Activated CD8-positive, alpha-beta memory T cell treated with anti-CD3 and anti-CD28 coated beads, Interleukin-2, amount 10 ng/mL, durations not matched to agents 7 days and 5 days (primary cell): ENCODE measurements around the gene C14orf93. TPM values are rescaled to one million over a fixed set of nuclear protein-coding genes. Genes with fewer than 3 reads are reported as not detected.

Experiments used
- ATAC-seq: fragments of 150-1000 bp; cut with Tn5 transposase; one replicate; pipeline ENCODE4 v1.10.0; 2021; ENCODE audit warnings: moderate library complexity
- CTCF ChIA-PET: fragments of 350-600 bp; sonication (Branson Sonifier 250); formaldehyde crosslinking; loops from one replicate; lab custom pipeline; 2021; ENCODE audit warnings: antibody characterized with exemption; lab: Charles Lee
- DNase-seq: peaks from one replicate; pipeline ENCODE4 v3.0.0-alpha.2; 2020
- H3K27ac Mint-ChIP-seq: one replicate; pipeline ENCODE4 v1.8.0; 2021; ENCODE audit warnings: mild to moderate bottlenecking, mixed read lengths
- H3K27me3 Mint-ChIP-seq: one replicate; pipeline ENCODE4 v1.8.0; 2021; ENCODE audit warnings: mixed read lengths
- H3K36me3 Mint-ChIP-seq: one replicate; pipeline ENCODE4 v1.8.0; 2021; ENCODE audit warnings: mild to moderate bottlenecking, mixed read lengths
- H3K4me1 Mint-ChIP-seq: one replicate; pipeline ENCODE4 v1.8.0; 2021; ENCODE audit warnings: mixed read lengths
- H3K4me3 Mint-ChIP-seq: one replicate; pipeline ENCODE4 v1.8.0; 2021; ENCODE audit warnings: mild to moderate bottlenecking, moderate library complexity, mixed read lengths
- H3K9me3 Mint-ChIP-seq: one replicate; pipeline ENCODE4 v1.8.0; 2022; ENCODE audit warnings: low read depth, mixed read lengths
- total RNA-seq, 2 experiments: library from RNA; stranded (reverse); gene quantifications; one replicate each; pipeline ENCODE4 v1.2.3, GENCODE V29; 2021

The C14orf93 gene
- total RNA-seq, 2 experiments from 2014 or later: 9.0 to 12.6 TPM

DNA sequence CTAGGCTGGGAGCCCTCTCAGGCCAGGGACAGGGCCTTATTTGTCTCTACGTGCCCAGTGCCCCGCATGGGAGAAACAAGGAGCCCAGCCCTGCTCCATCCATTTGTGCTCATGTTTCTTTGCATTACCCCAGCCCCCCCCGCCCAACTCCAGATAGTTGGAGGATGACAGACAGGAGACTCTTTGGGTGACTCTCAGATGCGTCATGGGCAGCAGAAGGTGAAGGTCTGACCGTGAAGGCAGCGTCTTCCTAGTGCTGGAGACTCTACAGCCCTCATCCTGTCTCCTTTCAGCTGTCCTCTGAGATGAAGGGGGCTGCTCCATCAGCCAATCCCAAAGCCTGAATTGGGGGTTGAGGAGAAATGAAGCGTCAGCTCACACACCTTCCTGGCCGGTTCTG is 31.8 kb upstream of the C14orf93 start:
- DNase-seq (no peak), ATAC-seq (no peak)
- peaks cover 3% of the 10 kb centered on the region for H3K27me3 Mint-ChIP-seq
- no peaks in the 10 kb centered on the region for H3K36me3 Mint-ChIP-seq
- no peak overlapping the region for H3K27ac Mint-ChIP-seq
- CTCF ChIA-PET: interaction anchor here (1.1 to 3.7 kb wide), 4 partner anchors 11 to 55 kb away, joined by 6 to 16 read pairs (median 8); partner anchors contain the start of gene CDH24
- no peaks in the 10 kb centered on the region for H3K4me1 Mint-ChIP-seq
- no peaks in the 10 kb centered on the region for H3K9me3 Mint-ChIP-seq
- H3K4me3 Mint-ChIP-seq: no peak overlapping the region

DNA sequence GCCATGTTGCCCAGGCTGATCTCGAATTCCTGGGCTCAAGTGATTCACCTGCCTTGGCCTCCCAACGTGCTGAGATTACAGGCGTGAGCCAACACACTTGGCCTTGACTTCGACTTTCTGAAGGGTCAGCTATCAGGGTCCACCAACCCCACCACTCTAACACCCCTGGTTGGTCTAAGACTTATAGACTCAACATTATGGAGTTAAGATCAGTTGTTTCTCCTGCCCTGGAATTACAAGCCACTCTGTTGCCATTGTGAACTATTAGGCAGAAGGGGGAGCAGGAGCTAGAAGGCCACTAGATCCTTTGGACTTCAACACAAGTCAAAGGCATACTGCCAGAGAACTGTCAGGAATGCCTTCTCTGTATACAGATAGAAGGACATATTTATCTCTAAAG is 30.2 kb upstream of the C14orf93 start:
- Mint-ChIP-seq H3K36me3 (no peaks in the 10 kb centered on the region), H3K9me3 (no peaks in the 10 kb centered on the region), H3K4me3 (no peak overlapping the region), H3K4me1 (peaks cover 8% of the 10 kb centered on the region), H3K27ac (no peak overlapping the region), H3K27me3 (peaks cover 3% of the 10 kb centered on the region)
- CTCF ChIA-PET: interaction anchor here (1.3 to 3.7 kb wide), 6 partner anchors 12 to 111 kb away, joined by 3 to 16 read pairs (median 9); partner anchors contain the start of genes CDH24 and PRMT5
- ATAC-seq (no peak), DNase-seq (no peak)

DNA sequence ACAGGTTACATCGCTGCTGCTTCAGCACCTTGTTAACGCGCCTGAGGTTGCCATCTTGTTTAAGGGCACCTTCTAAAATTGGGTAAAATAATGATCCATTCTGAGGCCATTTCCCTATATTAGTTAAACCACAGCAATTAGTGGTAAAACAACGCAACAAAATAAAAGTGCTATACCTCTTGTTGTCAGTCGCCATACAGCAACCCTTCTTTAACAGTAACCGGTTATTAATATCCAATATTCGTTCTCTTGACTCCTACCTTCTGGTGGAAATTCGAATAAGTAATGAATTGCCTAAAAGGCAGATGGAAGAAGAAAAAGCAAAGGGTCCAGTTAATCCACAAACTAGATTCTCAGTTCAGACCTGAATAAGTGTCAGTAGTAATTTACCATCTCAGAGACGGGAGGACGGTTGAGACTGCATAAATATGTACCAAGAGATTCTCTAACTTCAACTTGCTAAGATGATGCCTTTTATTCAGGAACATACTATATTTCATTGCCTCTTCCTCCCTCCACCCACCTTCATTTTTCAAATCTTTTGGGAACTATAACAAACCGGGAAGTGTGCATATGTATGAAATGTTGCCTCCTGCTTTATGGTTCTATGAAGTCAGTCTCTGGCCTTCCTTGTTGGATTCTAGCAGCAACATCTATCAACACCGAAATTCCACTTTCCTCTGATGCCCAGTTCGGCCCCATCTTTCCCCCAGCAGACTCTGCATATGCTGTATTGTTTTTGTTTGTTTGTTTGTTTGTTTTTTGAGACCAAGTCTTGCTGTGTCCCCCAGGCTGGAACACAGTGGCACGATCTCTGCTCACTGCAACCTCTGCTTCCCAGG is 25.6 kb upstream of the C14orf93 start:
- Mint-ChIP-seq H3K27me3 (peaks cover 3% of the 10 kb centered on the region), H3K9me3 (no peaks in the 10 kb centered on the region), H3K27ac (peak overlapping the region; percentile 95), H3K4me3 (peak overlapping the region; percentile 83), H3K36me3 (peaks cover 22% of the 10 kb centered on the region), H3K4me1 (peaks cover 27% of the 10 kb centered on the region)
- ATAC-seq: no peak
- CTCF ChIA-PET: interaction anchor here (1.3 to 3.6 kb wide), 3 partner anchors 23 to 54 kb away, joined by 3 to 14 read pairs (median 14); partner anchors contain the start of gene AJUBA
- DNase-seq: no peak

DNA sequence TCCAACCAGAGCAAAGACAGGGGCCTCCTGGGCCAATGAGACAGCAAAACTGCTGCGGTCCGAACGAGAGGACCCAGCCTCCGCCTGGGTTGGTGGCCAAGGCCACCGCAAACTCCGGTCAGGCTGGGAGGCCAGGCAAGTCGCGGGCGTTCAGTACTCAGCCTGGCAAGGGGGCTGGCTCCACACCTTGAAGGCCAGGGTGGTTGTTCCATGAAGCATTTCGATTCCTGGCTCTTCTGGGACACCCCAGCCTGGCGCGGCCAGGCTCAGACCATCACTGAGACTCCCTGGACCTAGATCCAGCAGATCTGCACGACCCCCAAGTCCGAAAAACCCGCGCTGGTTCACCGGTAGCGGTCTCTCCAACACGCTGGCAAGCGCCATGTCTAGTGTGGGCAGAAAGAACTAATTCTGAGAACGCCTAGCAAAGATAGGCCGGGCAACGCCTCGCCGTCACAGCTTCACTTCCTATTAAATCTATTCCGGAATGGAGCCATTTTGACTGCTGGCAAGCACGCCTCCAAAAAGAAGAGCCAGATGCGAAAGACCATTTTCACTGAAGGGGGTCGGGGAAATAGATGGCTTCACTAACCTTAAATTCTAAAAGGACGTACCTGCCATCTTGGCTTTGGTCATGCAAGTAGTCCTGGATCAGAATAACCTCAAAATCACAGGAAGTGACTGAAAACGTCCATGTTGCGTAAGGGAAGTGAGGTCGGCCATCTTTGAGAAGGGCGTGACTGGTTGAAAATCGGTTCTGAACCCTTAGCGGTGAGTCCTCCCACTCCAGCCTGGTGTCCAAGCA is 24.8 kb upstream of the C14orf93 start, which contains the start of gene PSMB5:
TSS of gene PSMB5 (minus strand) at position 403 of the 805 bp plus-strand sequence. CDS start at position 384, 19 bp downstream.
- peaks cover 27% of the 10 kb centered on the region for H3K4me1 Mint-ChIP-seq
- ATAC-seq: peak; percentile 95
- CTCF ChIA-PET: interaction anchor here (0.9 to 3.6 kb wide), 8 partner anchors 23 to 78 kb away, joined by 3 to 14 read pairs (median 4); partner anchors contain the start of genes AJUBA and HAUS4

DNA sequence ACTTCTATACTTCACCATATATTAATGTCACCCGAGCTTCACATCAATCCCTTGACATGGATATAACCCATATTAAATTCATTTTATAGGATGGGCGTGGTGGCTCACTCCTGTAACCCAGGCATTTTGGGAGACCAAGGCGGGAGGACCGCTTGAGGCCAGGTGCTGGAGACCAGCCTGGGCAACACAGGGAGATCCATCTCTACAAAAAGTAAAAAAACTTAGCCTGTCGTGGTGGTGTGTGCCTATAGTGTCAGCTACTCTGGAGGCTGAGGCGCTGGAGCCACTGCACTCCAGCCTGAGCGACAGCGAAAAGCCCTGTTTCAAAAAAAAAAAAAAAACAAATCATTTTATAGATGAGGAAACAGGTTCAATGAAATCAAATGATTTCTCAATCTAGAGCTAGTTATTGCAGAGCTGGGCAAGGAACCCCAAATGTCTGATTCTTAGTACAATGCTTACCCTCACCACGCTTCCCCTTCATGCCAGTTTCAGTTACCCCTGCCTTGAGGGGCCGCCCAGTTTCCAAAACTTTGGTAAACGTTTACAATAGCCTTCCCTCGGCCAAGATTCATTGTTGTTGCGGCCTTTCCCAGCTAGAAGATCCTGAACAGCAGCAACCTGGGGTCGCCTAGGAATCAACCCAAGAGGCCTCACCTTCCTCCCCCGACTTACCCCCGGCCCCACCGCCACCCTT is 24.0 kb upstream of the C14orf93 start:
- CTCF ChIA-PET: interaction anchor here (0.9 to 3.6 kb wide), 12 partner anchors 24 to 77 kb away, joined by 3 to 14 read pairs (median 3); partner anchors contain the start of genes AJUBA and HAUS4
- Mint-ChIP-seq H3K4me3 (peak overlapping the region; percentile 83), H3K27me3 (peaks cover 3% of the 10 kb centered on the region), H3K4me1 (peaks cover 33% of the 10 kb centered on the region), H3K9me3 (no peaks in the 10 kb centered on the region), H3K36me3 (peaks cover 25% of the 10 kb centered on the region), H3K27ac (peak overlapping the region; percentile 95)
- peak; percentile 47 for DNase-seq
- ATAC-seq: no peak

More for the DNA sequence above, 24.8 kb upstream of the C14orf93 start, which contains the start of gene PSMB5:
- peak; percentile 95 for DNase-seq
- peaks cover 22% of the 10 kb centered on the region for H3K36me3 Mint-ChIP-seq
- peak within 1 kb of the TSS; percentile 95 for H3K27ac Mint-ChIP-seq
- no peaks in the 10 kb centered on the region for H3K9me3 Mint-ChIP-seq
- H3K27me3 Mint-ChIP-seq: peaks cover 3% of the 10 kb centered on the region
- peak within 1 kb of the TSS; percentile 83 for H3K4me3 Mint-ChIP-seq

DNA sequence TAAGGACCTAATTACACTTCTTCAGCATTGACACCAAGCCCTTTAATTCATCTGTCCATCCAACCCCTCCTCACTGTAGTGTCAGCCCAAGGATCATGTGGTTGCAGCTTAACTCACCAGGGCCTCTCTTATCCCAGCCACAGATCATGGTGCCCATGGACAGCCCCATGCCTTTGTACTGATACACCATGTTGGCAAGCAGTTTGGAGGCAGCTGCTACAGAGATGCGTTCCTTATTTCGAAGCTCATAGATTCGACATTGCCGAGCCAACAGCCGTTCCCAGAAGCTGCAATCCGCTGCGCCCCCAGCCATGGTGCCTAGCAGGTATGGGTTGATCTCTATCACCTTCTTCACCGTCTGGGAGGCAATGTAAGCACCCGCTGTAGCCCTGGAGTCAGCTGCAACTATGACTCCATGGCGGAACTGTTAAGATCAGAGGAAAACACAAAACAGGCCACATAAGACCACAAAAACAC is 23.3 kb upstream of the C14orf93 start:
- ATAC-seq: no peak
- H3K27ac Mint-ChIP-seq: peak overlapping the region; percentile 95
- no peaks in the 10 kb centered on the region for H3K27me3 Mint-ChIP-seq
- no peak for DNase-seq
- CTCF ChIA-PET: interaction anchor here (0.8 to 3.6 kb wide), 10 partner anchors 25 to 62 kb away, joined by 3 to 14 read pairs (median 4); partner anchors contain the start of genes ACIN1 and C14orf119
- H3K9me3 Mint-ChIP-seq: no peaks in the 10 kb centered on the region
- peaks cover 28% of the 10 kb centered on the region for H3K36me3 Mint-ChIP-seq
- H3K4me1 Mint-ChIP-seq: peaks cover 38% of the 10 kb centered on the region
- H3K4me3 Mint-ChIP-seq: peak overlapping the region; percentile 83

DNA sequence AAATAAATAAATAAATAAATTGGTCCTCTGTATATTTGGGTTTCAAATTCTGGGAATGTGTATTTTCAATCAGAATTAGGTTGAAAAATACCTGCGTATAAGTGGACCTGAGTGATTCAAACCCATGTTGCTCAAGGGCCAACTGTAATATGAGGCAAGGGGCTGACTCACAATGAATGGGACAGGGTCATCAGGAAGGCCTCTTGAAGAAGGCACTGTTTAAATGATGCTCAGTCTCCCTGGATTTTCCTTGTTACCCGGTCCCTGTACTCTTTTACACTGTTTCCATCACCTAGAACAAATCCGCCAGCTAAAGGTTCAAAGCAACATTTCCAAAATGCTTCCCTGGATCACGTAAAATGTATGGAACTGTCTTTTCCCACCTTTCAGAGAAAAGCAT is 21.0 kb upstream of the C14orf93 start:
- Mint-ChIP-seq H3K4me1 (peaks cover 45% of the 10 kb centered on the region), H3K9me3 (no peaks in the 10 kb centered on the region), H3K27me3 (no peaks in the 10 kb centered on the region), H3K27ac (no peak overlapping the region), H3K36me3 (peaks cover 36% of the 10 kb centered on the region), H3K4me3 (no peak overlapping the region)
- CTCF ChIA-PET: interaction anchor here (1.0 kb wide), 1 partner anchor 38 kb away, joined by 3 read pairs; no protein-coding TSS in a partner anchor
- ATAC-seq: no peak
- DNase-seq: no peak

DNA sequence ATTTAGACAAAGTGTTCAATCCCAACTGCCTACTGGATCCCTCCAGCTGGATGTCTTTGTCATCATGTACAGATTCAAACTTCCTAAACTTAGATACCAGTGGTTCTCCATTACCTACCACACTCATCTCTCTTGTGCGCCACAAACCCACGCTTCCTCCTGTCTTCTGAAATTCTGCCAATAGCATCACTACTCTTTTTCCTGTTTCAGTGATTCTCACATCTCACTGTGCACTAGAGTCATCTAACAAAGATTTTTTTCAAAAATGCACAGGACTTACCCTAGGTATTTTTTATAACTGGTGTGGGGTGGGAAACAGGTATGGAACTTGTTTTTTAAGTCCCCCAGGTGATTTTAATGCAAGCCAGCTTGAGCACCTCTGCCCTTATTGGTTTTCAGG is 18.9 kb upstream of the C14orf93 start:
- DNase-seq (no peak), ATAC-seq (peak; percentile 66)
- Mint-ChIP-seq H3K36me3 (peaks cover 51% of the 10 kb centered on the region), H3K9me3 (no peaks in the 10 kb centered on the region), H3K4me3 (no peak overlapping the region), H3K27me3 (no peaks in the 10 kb centered on the region), H3K27ac (peak overlapping the region; percentile 39), H3K4me1 (peaks cover 41% of the 10 kb centered on the region)
- CTCF ChIA-PET: interaction anchor here (0.9 to 3.5 kb wide), 11 partner anchors 9 to 98 kb away, joined by 3 to 13 read pairs (median 4); partner anchors contain the start of gene CDH24

DNA sequence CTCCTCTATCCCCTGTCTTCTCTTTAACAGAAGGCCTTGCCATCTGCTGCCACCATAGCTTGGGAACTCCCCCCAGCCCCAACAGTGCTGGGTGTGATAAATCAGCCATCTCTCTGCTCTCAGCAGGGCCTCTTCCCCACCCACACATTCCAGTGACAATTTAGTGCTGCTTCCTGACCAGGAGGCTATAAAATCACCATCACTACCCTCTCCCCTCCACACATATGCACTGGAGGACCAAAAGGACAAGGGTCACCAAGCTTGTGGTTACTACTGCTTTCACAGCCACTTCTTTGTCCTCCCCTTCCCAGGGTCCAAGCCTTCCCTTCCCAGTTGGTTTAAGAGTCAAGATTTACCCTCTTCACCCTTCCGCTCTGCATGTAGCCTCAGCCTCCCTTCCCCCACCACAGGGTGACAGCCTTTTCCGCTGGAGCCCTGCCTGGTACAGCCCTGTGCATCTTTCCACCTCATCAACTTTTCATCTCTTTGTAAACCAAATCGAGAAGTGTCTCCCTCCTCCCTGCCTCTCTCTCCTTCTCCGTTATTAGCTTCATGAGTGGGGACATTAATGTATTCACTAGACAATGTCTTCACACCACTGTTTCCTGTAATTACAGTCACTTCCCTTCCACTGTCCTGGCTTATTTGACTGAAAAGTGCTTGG is 15.3 kb upstream of the C14orf93 start:
- H3K27ac Mint-ChIP-seq: peak overlapping the region; percentile 9
- H3K4me1 Mint-ChIP-seq: peaks cover 25% of the 10 kb centered on the region
- DNase-seq: no peak
- H3K9me3 Mint-ChIP-seq: no peaks in the 10 kb centered on the region
- H3K27me3 Mint-ChIP-seq: no peaks in the 10 kb centered on the region
- H3K4me3 Mint-ChIP-seq: no peak overlapping the region
- peaks cover 31% of the 10 kb centered on the region for H3K36me3 Mint-ChIP-seq
- no peak for ATAC-seq
- CTCF ChIA-PET: interaction anchor here (0.9 to 2.0 kb wide), 3 partner anchors 39 to 53 kb away, joined by 4 to 13 read pairs (median 5); no protein-coding TSS in a partner anchor

DNA sequence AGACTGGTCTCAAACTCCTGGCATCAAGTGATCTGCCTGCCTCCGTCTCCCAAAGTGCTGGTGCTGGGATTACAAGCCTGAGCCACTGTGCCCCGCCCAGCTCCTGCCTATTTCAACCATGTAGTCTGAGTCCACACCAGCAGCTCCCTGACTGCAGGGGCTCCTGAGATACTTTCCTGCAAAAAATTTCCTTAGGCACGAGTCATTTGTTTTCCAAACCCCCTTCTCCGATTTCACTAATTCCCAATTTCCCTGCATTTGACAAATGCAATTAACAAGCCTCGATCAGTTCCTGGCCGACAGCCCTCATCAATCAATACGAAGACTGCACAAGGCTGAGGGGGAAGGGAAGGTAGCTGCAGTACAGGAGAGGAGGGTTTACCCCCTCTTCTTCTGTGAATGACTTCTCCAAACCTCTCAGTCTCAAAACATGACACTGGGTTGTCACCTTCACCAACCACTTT is 14.7 kb upstream of the C14orf93 start:
- Mint-ChIP-seq H3K27me3 (no peaks in the 10 kb centered on the region), H3K27ac (no peak overlapping the region), H3K9me3 (no peaks in the 10 kb centered on the region), H3K4me1 (peaks cover 25% of the 10 kb centered on the region), H3K4me3 (no peak overlapping the region), H3K36me3 (peaks cover 31% of the 10 kb centered on the region)
- CTCF ChIA-PET: interaction anchor here (1.7 to 2.0 kb wide), 2 partner anchors 38 to 52 kb away, joined by 4 to 13 read pairs; no protein-coding TSS in a partner anchor
- DNase-seq (no peak), ATAC-seq (no peak)

DNA sequence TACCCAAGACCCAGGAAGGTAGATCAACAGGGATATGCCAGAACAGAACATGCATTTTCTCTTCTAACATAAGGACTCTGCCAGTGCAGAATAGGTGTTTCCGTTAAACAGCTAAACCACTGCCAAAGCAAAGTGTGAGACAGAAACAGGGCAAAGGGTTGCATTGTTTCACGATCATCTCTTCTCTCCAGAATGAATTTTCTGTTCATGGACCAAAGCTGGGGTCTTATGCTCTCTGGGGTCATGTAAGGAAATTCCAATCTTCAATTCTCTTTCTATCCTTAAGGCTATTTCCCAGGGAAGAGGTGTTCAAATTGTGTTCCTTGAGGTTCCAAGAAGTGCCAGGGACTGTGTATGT is 13.8 kb upstream of the C14orf93 start:
- ATAC-seq: no peak
- no peak for DNase-seq
- no peak overlapping the region for H3K4me3 Mint-ChIP-seq
- CTCF ChIA-PET: interaction anchor here (1.6 to 2.3 kb wide), 5 partner anchors 34 to 51 kb away, joined by 4 to 13 read pairs (median 5); partner anchors contain the start of gene CDH24
- H3K27me3 Mint-ChIP-seq: no peaks in the 10 kb centered on the region
- H3K27ac Mint-ChIP-seq: no peak overlapping the region
- H3K4me1 Mint-ChIP-seq: peaks cover 17% of the 10 kb centered on the region
- H3K9me3 Mint-ChIP-seq: no peaks in the 10 kb centered on the region
- H3K36me3 Mint-ChIP-seq: peaks cover 26% of the 10 kb centered on the region
